HEK293 (cell line): ENCODE results near the gene B4GALNT2.

Experiments
- CTCF ChIA-PET: fragments of 350-600 bp; formaldehyde crosslinking; extraction: SDS; loops from one replicate; lab custom pipeline; 2021; ENCODE audit warnings: antibody characterized with exemption; lab: Yijun Ruan, JAX
- POLR2A ChIA-PET: fragments of 300-600 bp; formaldehyde crosslinking; extraction: SDS; loops from one replicate; lab custom pipeline; 2020; ENCODE audit warnings: antibody characterized with exemption, inconsistent platforms; lab: Yijun Ruan, JAX
- H3K27ac ChIP-seq: fragments of 200-500 bp; sonication (Bioruptor generic); 2 replicates; pipeline ENCODE4 v1.5.1; 2014; ENCODE audit warnings: low read depth, low read length, control low read depth, inconsistent platforms; ENCODE audit errors: extremely low read depth
- H3K36me3 ChIP-seq, 2 experiments: fragments of 200-500 bp in 1 of 2; sonication (Bioruptor generic) in 1 of 2; 1 replicate in 1 of 2; 2 replicates in 1 of 2; pipeline ENCODE4 v1.5.1; 2014 to 2017; ENCODE audit warnings: inconsistent platforms in 2 of 2, low read length in 2 of 2; ENCODE audit not compliant: control insufficient read depth in 2 of 2, insufficient read depth in 1 of 2
- H3K4me1 ChIP-seq: fragments of 200-500 bp; sonication (Bioruptor generic); 2 replicates; pipeline ENCODE4 v1.5.1; 2014; ENCODE audit warnings: mild to moderate bottlenecking, low read length, inconsistent platforms; ENCODE audit not compliant: control insufficient read depth, insufficient read depth
- H3K4me3 ChIP-seq: 2 replicates; pipeline ENCODE4 v1.5.1; 2011; ENCODE audit warnings: low read depth, mild to moderate bottlenecking, control low read depth, low read length, moderate library complexity
- H3K9me3 ChIP-seq: fragments of 200-500 bp; sonication (Bioruptor generic); 2 replicates; pipeline ENCODE4 v1.5.1; 2014; ENCODE audit warnings: low read depth, low read length, inconsistent platforms; ENCODE audit not compliant: control insufficient read depth, insufficient read depth
- EGR2 ChIP-seq: fragments of 450-650 bp; formaldehyde crosslinking; IDR thresholded peaks from 2 replicates; pipeline ENCODE4 v1.5.1; 2016; ENCODE audit warnings: low read depth, missing biosample characterization, missing genetic modification characterization
- FEZF1 ChIP-seq: fragments of 450-650 bp; formaldehyde crosslinking; IDR thresholded peaks from 2 replicates; pipeline ENCODE4 v1.5.1; 2016; ENCODE audit warnings: missing biosample characterization, missing genetic modification characterization
- HOXD13 ChIP-seq: sonication (generic); formaldehyde crosslinking; IDR thresholded peaks from 2 replicates; pipeline ENCODE4 v1.8.0; 2022; ENCODE audit warnings: missing genetic modification reagents, borderline replicate concordance
- KLF8 ChIP-seq: fragments of 450-650 bp; formaldehyde crosslinking; IDR thresholded peaks from 2 replicates; pipeline ENCODE4 v1.5.1; 2016; ENCODE audit warnings: missing biosample characterization, missing genetic modification characterization
- PRDM1 ChIP-seq: fragments of 450-650 bp; formaldehyde crosslinking; IDR thresholded peaks from 2 replicates; pipeline ENCODE4; 2016; ENCODE audit warnings: missing biosample characterization, missing genetic modification characterization
- SP2 ChIP-seq: fragments of 450-650 bp; formaldehyde crosslinking; IDR thresholded peaks from 2 replicates; pipeline ENCODE4 v1.5.1; 2016; ENCODE audit warnings: missing biosample characterization, missing genetic modification characterization
- SP3 ChIP-seq: fragments of 450-650 bp; formaldehyde crosslinking; IDR thresholded peaks from 2 replicates; pipeline ENCODE4 v1.5.1; 2016; ENCODE audit warnings: missing biosample characterization, missing genetic modification characterization
- ZBTB21 ChIP-seq: fragments of 450-650 bp; formaldehyde crosslinking; IDR thresholded peaks from 2 replicates; pipeline ENCODE4 v1.5.1; 2017; ENCODE audit warnings: missing biosample characterization, missing genetic modification characterization
- ZFP3 ChIP-seq: fragments of 450-650 bp; formaldehyde crosslinking; IDR thresholded peaks from 2 replicates; pipeline ENCODE4 v1.5.1; 2016; ENCODE audit warnings: low read depth, missing biosample characterization, missing genetic modification characterization
- ZNF114 ChIP-seq: fragments of 450-650 bp; formaldehyde crosslinking; IDR thresholded peaks from 2 replicates; pipeline ENCODE4 v1.5.0; 2017; ENCODE audit warnings: missing biosample characterization, missing genetic modification characterization
- ZNF169 ChIP-seq: fragments of 450-650 bp; formaldehyde crosslinking; IDR thresholded peaks from 2 replicates; pipeline ENCODE4 v1.5.1; 2016; ENCODE audit warnings: missing biosample characterization, missing genetic modification characterization
- ZNF202 ChIP-seq: fragments of 450-650 bp; formaldehyde crosslinking; IDR thresholded peaks from 2 replicates; pipeline ENCODE4 v1.5.1; 2016; ENCODE audit warnings: missing biosample characterization, missing genetic modification characterization, borderline replicate concordance
- ZNF549 ChIP-seq: fragments of 450-650 bp; IDR thresholded peaks from 2 replicates; pipeline ENCODE4 v1.5.1; 2018; ENCODE audit warnings: missing biosample characterization, missing genetic modification characterization, mild to moderate bottlenecking, inconsistent platforms, moderate library complexity
- ZNF561 ChIP-seq: fragments of 450-650 bp; IDR thresholded peaks from 2 replicates; pipeline ENCODE4 v1.5.1; 2018; ENCODE audit warnings: missing biosample characterization, missing genetic modification characterization, borderline replicate concordance
- ZNF585B ChIP-seq: fragments of 450-650 bp; formaldehyde crosslinking; IDR thresholded peaks from 2 replicates; pipeline ENCODE4 v1.5.1; 2016; ENCODE audit warnings: missing biosample characterization, missing genetic modification characterization
- ZNF596 ChIP-seq: fragments of 450-650 bp; IDR thresholded peaks from 2 replicates; pipeline ENCODE4 v1.5.0; 2018; ENCODE audit warnings: missing biosample characterization, mild to moderate bottlenecking, missing genetic modification characterization, moderate library complexity
- ZNF629 ChIP-seq: fragments of 450-650 bp; formaldehyde crosslinking; IDR thresholded peaks from 2 replicates; pipeline ENCODE4 v1.5.1; 2017; ENCODE audit warnings: missing biosample characterization, missing genetic modification characterization
- ZNF658 ChIP-seq: fragments of 450-650 bp; formaldehyde crosslinking; IDR thresholded peaks from 2 replicates; pipeline ENCODE4; 2016; ENCODE audit warnings: missing biosample characterization, missing genetic modification characterization
- ZNF677 ChIP-seq: fragments of 450-650 bp; IDR thresholded peaks from 2 replicates; pipeline ENCODE4 v1.5.0; 2018; ENCODE audit warnings: missing biosample characterization, mild to moderate bottlenecking, missing genetic modification characterization, moderate library complexity
- TF ChIP-seq, protein P1 (sequence below): fragments of 450-650 bp; formaldehyde crosslinking; IDR thresholded peaks from 2 replicates; pipeline ENCODE4 v1.5.1; 2016; ENCODE audit warnings: missing biosample characterization, missing genetic modification characterization, low read depth
- TF ChIP-seq, protein P2 (sequence below): fragments of 450-650 bp; formaldehyde crosslinking; IDR thresholded peaks from 2 replicates; pipeline ENCODE4 v1.5.1; 2016; ENCODE audit warnings: missing biosample characterization, missing genetic modification characterization, borderline replicate concordance
- TF ChIP-seq, protein P3 (sequence below): fragments of 450-650 bp; formaldehyde crosslinking; IDR thresholded peaks from 2 replicates; pipeline ENCODE4 v1.5.1; 2016; ENCODE audit warnings: missing biosample characterization, missing genetic modification characterization
- TF ChIP-seq, protein P4 (sequence below): fragments of 450-650 bp; formaldehyde crosslinking; IDR thresholded peaks from 2 replicates; pipeline ENCODE4 v1.5.1; 2016; ENCODE audit warnings: missing biosample characterization, missing genetic modification characterization
- TF ChIP-seq, protein P5 (sequence below): fragments of 450-650 bp; formaldehyde crosslinking; IDR thresholded peaks from 2 replicates; pipeline ENCODE4 v1.5.1; 2016; ENCODE audit warnings: missing biosample characterization, missing genetic modification characterization

Gene B4GALNT2

DNA sequence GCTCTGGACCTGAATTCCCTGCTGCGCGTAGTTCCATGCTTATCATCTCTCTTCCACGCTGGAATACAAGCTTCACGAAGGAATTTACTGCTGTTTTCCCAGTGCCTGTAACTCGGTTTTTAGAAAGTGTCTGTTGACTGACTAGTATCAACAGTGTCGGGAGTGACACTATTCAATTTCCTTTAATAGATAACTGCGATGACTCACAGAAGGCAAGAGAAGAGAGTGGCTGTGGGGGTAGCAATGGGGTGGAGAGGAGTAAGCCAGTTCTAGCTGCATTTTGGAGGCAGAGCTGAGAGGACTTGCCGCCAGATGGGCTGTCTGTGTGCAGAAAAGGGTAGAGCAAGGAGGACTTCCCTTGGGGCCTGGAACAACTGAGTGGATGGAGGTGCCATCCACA is 25.2 kb downstream of the B4GALNT2 start (continued):
- TF ChIP-seq PRDM1: peak; percentile 58; the same call in 1 of the 2 replicates
- TF ChIP-seq ZNF677: no peak
- TF ChIP-seq, protein P1, sequence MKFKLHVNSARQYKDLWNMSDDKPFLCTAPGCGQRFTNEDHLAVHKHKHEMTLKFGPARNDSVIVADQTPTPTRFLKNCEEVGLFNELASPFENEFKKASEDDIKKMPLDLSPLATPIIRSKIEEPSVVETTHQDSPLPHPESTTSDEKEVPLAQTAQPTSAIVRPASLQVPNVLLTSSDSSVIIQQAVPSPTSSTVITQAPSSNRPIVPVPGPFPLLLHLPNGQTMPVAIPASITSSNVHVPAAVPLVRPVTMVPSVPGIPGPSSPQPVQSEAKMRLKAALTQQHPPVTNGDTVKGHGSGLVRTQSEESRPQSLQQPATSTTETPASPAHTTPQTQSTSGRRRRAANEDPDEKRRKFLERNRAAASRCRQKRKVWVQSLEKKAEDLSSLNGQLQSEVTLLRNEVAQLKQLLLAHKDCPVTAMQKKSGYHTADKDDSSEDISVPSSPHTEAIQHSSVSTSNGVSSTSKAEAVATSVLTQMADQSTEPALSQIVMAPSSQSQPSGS (tag by site-specific recombination): no peak
- 0 out of 2 replicates have a peak, but pooled peaks have one; percentile 11 for TF ChIP-seq ZNF629
- TF ChIP-seq SP3 (tag by site-specific recombination): no peak
- TF ChIP-seq, protein P2, sequence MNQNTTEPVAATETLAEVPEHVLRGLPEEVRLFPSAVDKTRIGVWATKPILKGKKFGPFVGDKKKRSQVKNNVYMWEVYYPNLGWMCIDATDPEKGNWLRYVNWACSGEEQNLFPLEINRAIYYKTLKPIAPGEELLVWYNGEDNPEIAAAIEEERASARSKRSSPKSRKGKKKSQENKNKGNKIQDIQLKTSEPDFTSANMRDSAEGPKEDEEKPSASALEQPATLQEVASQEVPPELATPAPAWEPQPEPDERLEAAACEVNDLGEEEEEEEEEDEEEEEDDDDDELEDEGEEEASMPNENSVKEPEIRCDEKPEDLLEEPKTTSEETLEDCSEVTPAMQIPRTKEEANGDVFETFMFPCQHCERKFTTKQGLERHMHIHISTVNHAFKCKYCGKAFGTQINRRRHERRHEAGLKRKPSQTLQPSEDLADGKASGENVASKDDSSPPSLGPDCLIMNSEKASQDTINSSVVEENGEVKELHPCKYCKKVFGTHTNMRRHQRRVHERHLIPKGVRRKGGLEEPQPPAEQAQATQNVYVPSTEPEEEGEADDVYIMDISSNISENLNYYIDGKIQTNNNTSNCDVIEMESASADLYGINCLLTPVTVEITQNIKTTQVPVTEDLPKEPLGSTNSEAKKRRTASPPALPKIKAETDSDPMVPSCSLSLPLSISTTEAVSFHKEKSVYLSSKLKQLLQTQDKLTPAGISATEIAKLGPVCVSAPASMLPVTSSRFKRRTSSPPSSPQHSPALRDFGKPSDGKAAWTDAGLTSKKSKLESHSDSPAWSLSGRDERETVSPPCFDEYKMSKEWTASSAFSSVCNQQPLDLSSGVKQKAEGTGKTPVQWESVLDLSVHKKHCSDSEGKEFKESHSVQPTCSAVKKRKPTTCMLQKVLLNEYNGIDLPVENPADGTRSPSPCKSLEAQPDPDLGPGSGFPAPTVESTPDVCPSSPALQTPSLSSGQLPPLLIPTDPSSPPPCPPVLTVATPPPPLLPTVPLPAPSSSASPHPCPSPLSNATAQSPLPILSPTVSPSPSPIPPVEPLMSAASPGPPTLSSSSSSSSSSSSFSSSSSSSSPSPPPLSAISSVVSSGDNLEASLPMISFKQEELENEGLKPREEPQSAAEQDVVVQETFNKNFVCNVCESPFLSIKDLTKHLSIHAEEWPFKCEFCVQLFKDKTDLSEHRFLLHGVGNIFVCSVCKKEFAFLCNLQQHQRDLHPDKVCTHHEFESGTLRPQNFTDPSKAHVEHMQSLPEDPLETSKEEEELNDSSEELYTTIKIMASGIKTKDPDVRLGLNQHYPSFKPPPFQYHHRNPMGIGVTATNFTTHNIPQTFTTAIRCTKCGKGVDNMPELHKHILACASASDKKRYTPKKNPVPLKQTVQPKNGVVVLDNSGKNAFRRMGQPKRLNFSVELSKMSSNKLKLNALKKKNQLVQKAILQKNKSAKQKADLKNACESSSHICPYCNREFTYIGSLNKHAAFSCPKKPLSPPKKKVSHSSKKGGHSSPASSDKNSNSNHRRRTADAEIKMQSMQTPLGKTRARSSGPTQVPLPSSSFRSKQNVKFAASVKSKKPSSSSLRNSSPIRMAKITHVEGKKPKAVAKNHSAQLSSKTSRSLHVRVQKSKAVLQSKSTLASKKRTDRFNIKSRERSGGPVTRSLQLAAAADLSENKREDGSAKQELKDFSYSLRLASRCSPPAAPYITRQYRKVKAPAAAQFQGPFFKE: no peak
- TF ChIP-seq KLF8 (tag by site-specific recombination): 0 out of 2 replicates have a peak, but pooled peaks have one; percentile 24
- TF ChIP-seq, protein P3, sequence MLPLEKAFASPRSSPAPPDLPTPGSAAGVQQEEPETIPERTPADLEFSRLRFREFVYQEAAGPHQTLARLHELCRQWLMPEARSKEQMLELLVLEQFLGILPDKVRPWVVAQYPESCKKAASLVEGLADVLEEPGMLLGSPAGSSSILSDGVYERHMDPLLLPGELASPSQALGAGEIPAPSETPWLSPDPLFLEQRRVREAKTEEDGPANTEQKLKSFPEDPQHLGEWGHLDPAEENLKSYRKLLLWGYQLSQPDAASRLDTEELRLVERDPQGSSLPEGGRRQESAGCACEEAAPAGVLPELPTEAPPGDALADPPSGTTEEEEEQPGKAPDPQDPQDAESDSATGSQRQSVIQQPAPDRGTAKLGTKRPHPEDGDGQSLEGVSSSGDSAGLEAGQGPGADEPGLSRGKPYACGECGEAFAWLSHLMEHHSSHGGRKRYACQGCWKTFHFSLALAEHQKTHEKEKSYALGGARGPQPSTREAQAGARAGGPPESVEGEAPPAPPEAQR (tag by site-specific recombination): no peak
- TF ChIP-seq ZNF202 (tag by site-specific recombination): no peak

DNA sequence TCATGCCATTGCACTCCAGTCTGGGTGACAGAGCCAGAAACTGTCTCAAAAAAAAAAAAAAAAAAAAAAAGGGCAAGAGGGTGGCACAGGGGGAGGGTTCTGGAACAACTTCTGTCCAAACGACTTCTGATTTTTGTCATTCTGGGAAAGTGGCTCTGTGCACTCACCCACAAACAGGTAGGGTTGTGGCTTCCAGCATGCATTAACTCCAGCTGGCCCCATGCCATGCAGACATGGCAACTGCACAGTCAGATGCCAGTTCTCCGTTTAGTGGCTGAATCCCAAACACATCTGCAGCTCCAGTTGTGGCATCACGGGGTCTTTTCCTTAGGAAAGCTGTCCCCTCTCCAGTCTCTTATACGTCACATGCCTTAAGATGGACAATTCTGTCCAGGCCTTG is 30.3 kb downstream of the B4GALNT2 start:
- H3K4me1 ChIP-seq: no peaks in the 10 kb centered on the region
- ChIA-PET POLR2A (no interaction called here), CTCF (interaction anchor here (0.6 to 1.4 kb wide), 3 partner anchors 19 to 65 kb away, joined by 3 to 4 read pairs (median 4); no protein-coding TSS in a partner anchor)
- no peak overlapping the region for H3K4me3 ChIP-seq
- TF ChIP-seq ZNF596 (tag by site-specific recombination): no peak
- TF ChIP-seq PRDM1: no peak
- no peak for TF ChIP-seq ZBTB21 (tag by site-specific recombination)
- TF ChIP-seq ZNF114 (tag by site-specific recombination): no peak
- no peak for TF ChIP-seq ZFP3
- no peak for TF ChIP-seq ZNF658 (tag by site-specific recombination)
- no peaks in the 10 kb centered on the region for H3K9me3 ChIP-seq
- no peak overlapping the region for H3K27ac ChIP-seq
- H3K36me3 ChIP-seq: no peaks in the 10 kb centered on the region

DNA sequence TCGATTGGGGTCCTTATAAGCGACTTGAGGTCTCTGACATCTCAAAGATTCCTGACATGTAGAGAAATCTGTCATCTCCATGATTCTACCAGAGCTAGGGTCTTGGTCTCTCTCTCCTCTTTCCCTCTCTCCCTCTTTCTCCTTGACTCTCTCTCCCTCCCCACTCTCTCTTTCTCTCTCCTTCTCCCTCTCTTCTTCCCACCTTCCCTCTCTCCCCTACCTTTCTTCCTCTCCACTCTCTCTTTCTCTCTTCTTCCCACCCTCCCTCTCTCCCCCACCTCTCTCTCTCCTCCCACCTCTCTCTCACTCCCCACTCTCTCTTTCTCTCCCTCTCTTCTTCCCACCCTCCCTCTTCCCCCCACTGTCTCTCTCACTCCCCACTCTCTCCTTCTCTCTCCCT is 32.6 kb downstream of the B4GALNT2 start:
- Histone ChIP-seq H3K4me3 (no peak overlapping the region), H3K27ac (no peak overlapping the region), H3K9me3 (no peaks in the 10 kb centered on the region), H3K36me3 (no peaks in the 10 kb centered on the region), H3K4me1 (no peaks in the 10 kb centered on the region)
- POLR2A ChIA-PET: no interaction called here
- CTCF ChIA-PET: no interaction called here
- 0 out of 2 replicates have a peak, but pooled peaks have one; percentile 44 for TF ChIP-seq ZNF169 (tag by site-specific recombination)
- TF ChIP-seq ZNF549 (tag by site-specific recombination): no peak
- TF ChIP-seq, protein P4, sequence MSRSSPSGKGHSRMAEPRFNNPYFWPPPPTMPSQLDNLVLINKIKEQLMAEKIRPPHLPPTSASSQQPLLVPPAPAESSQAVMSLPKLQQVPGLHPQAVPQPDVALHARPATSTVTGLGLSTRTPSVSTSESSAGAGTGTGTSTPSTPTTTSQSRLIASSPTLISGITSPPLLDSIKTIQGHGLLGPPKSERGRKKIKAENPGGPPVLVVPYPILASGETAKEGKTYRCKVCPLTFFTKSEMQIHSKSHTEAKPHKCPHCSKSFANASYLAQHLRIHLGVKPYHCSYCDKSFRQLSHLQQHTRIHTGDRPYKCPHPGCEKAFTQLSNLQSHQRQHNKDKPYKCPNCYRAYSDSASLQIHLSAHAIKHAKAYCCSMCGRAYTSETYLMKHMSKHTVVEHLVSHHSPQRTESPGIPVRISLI (tag by site-specific recombination): no peak
- TF ChIP-seq ZNF561: no peak
- no peak for TF ChIP-seq FEZF1 (tag by site-specific recombination)
- no peak for TF ChIP-seq ZNF677
- no peak for TF ChIP-seq ZNF585B (tag by site-specific recombination)
- peak; percentile 97 for TF ChIP-seq PRDM1
- 0 out of 2 replicates have a peak, but pooled peaks have one; percentile 28 for TF ChIP-seq EGR2 (tag by site-specific recombination)
- TF ChIP-seq, protein P5, sequence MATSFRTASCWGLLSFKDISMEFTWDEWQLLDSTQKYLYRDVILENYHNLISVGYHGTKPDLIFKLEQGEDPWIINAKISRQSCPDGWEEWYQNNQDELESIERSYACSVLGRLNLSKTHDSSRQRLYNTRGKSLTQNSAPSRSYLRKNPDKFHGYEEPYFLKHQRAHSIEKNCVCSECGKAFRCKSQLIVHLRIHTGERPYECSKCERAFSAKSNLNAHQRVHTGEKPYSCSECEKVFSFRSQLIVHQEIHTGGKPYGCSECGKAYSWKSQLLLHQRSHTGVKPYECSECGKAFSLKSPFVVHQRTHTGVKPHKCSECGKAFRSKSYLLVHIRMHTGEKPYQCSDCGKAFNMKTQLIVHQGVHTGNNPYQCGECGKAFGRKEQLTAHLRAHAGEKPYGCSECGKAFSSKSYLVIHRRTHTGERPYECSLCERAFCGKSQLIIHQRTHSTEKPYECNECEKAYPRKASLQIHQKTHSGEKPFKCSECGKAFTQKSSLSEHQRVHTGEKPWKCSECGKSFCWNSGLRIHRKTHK (tag by site-specific recombination): no peak
- no peak for TF ChIP-seq SP2
- no peak for TF ChIP-seq HOXD13 (CRISPR knock-in tag)
